Breast epithelium (tissue), 4 donors: ENCODE measurements around the gene UNC5B. TPM values are rescaled to one million over a fixed set of nuclear protein-coding genes. Genes with fewer than 3 reads are reported as not detected.

Experiments
- DNase-seq, 2 donors: peaks; one replicate each; pipeline ENCODE4 v3.0.0-alpha.2; 2019; ENCODE audit warnings: low spot score in 2 of 2
- H3K27ac ChIP-seq, 2 donors: fragments of 200-600 bp; sonication (generic) in 1 of 2; one replicate each; pipeline ENCODE4 v1.5.1; 2016 to 2019; ENCODE audit warnings: mild to moderate bottlenecking in 1 of 2
- H3K27me3 ChIP-seq, 2 donors: fragments of 200-600 bp; sonication (generic) in 1 of 2; one replicate each; pipeline versions ENCODE4 v1.5.1 to v1.6.0; 2017 to 2019; ENCODE audit warnings: control low read depth in 1 of 2, mild to moderate bottlenecking in 1 of 2
- H3K36me3 ChIP-seq: fragments of 200-600 bp; one replicate; pipeline ENCODE4 v1.5.1; 2019
- H3K4me1 ChIP-seq, 2 donors: fragments of 200-600 bp; sonication (generic); one replicate each; pipeline ENCODE4 v1.5.1; 2016 to 2019; ENCODE audit warnings: control low read depth in 1 of 2
- H3K4me3 ChIP-seq, 3 donors: fragments of 200-600 bp; sonication (generic); 1 replicate in 2 of 3; 2 replicates in 1 of 3; pipeline ENCODE4 v1.5.1; 2016 to 2019; ENCODE audit warnings: mild to moderate bottlenecking in 3 of 3, moderate library complexity in 2 of 3
- H3K9me3 ChIP-seq, 2 donors: fragments of 200-600 bp; sonication (generic) in 1 of 2; one replicate each; pipeline ENCODE4 v1.5.1; 2016 to 2019; ENCODE audit warnings: control low read depth in 1 of 2
- POLR2A ChIP-seq: fragments of 450-650 bp; IDR thresholded peaks from one replicate; pipeline ENCODE4 v1.6.1; 2016; ENCODE audit warnings: antibody characterized with exemption, mild to moderate bottlenecking, moderate library complexity
- POLR2AphosphoS5 ChIP-seq, 3 donors: sonication (generic); formaldehyde crosslinking; IDR thresholded peaks; one replicate each; pipeline ENCODE4 v1.6.1; 2017; ENCODE audit warnings: antibody characterized with exemption in 3 of 3
- intact Hi-C: fragments of 100-400 bp; cut with DNase I; formaldehyde crosslinking; loops from one replicate; pipeline ENCODE4 v1.15.1; 2023; ENCODE audit warnings: low total_unique reads
- total RNA-seq, 3 donors: library from RNA; depleted of rRNA; stranded (reverse); fragments of >200 nt; gene quantifications; one replicate each; pipeline ENCODE4 v1.1.0, GENCODE V29; 2016
- TF ChIP-seq, protein P1 (sequence below), 3 donors: fragments of 450-650 bp; IDR thresholded peaks; one replicate each; pipeline ENCODE4 v1.5.1; 2016 to 2017; ENCODE audit warnings: antibody characterized with exemption in 3 of 3, mild to moderate bottlenecking in 3 of 3, moderate library complexity in 3 of 3

UNC5B gene
- 1 to 10 TPM in 2 of 3 donors, under 1 TPM in 1; 0.80 to 4.9 (median 3.5) TPM for total RNA-seq

- peak within 1 kb of the TSS; percentile 83 to 85 for H3K27ac ChIP-seq
- DNase-seq = peak; percentile 82 to 91
- peak within 1 kb of the TSS; percentile 53 to 90 (median 72) for H3K4me3 ChIP-seq
- peaks cover 3 to 15% of the 10 kb centered on the region in 2 donors for H3K27me3 ChIP-seq
- H3K4me1 ChIP-seq = peaks cover 0 to 6% of the 10 kb centered on the region in 2 donors
- intact Hi-C loops = loop anchor here (1.0 kb wide), 1 partner anchor 19 kb away; no protein-coding TSS in a partner anchor
- H3K9me3 ChIP-seq = no peaks in the 10 kb centered on the region
- TF ChIP-seq, protein P1, sequence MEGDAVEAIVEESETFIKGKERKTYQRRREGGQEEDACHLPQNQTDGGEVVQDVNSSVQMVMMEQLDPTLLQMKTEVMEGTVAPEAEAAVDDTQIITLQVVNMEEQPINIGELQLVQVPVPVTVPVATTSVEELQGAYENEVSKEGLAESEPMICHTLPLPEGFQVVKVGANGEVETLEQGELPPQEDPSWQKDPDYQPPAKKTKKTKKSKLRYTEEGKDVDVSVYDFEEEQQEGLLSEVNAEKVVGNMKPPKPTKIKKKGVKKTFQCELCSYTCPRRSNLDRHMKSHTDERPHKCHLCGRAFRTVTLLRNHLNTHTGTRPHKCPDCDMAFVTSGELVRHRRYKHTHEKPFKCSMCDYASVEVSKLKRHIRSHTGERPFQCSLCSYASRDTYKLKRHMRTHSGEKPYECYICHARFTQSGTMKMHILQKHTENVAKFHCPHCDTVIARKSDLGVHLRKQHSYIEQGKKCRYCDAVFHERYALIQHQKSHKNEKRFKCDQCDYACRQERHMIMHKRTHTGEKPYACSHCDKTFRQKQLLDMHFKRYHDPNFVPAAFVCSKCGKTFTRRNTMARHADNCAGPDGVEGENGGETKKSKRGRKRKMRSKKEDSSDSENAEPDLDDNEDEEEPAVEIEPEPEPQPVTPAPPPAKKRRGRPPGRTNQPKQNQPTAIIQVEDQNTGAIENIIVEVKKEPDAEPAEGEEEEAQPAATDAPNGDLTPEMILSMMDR (IDR thresholded peaks at IDR 0.05) = peak in 1 of 3 donors; percentile 36
- no peak for TF ChIP-seq POLR2A
- H3K36me3 ChIP-seq = no peaks in the 10 kb centered on the region
Observed at GRCh38 chr10:71212318-71213126, at the start of gene UNC5B. UNC5B (plus strand) TSS chr10:71212570; CDS start chr10:71212986, 416 bp downstream.

- H3K4me1 ChIP-seq = no peaks in the 10 kb centered on the region
- no peaks in the 10 kb centered on the region for H3K27me3 ChIP-seq
- no peaks in the 10 kb centered on the region for H3K36me3 ChIP-seq
- intact Hi-C loops = no loop called here
- TF ChIP-seq, protein P1 (IDR thresholded peaks at IDR 0.05) = no peak
- TF ChIP-seq POLR2AphosphoS5 (IDR thresholded peaks at IDR 0.05) = no peak
- no peak for TF ChIP-seq POLR2A
- no peak overlapping the region for H3K27ac ChIP-seq
- no peak overlapping the region for H3K4me3 ChIP-seq
- H3K9me3 ChIP-seq = no peaks in the 10 kb centered on the region
- no peak for DNase-seq
Observed at GRCh38 chr10:71173466-71173865, 38.9 kb upstream of the UNC5B start.

DNA sequence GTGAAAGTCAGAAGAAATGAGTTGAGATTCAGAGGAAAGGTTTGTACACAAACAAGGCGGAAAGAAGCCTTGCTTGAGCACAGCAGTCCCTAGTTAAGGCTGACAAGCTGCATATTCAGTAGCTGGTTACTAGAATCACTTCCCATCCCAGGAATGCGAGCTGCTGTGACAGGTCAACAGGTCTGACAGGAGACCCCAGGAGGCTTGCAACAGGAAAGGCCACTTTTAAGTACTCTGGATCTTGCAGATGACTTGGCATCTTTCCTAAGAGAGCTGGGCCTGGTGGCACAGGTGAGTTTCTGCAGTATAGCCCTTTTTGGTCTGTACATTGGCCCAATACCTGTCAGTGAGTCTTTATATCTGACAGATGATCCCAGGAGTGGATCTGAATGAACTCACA, 35.7 kb upstream of the UNC5B start:
- intact Hi-C loops = no loop called here

DNA sequence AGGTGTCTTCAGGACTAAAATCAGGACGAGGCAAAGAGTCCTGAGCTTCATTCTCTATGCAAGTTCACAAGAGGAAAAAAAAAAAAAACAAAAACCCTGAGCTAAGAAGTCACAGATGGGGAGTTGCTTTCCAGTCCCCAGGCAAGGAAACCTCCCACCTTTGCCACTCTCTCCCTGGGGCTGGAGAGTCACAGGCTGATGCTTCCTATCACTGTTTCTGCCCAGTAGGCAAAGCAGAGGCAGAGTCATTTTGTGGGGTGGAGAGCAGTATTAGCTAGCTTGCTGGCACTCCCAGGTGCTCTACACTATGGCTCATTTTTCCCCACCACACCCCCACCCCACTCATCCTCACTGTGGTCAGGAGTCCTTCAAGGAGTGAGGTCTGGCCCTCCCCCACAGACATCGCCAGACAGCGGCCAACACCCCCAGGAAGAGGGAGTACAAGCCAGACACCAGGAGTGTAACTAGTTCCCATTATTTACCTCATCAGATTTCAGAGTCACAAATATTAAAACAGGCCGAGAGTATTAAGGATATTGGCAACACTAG, 34.6 kb upstream of the UNC5B start:
- no peaks in the 10 kb centered on the region for H3K27me3 ChIP-seq
- H3K4me1 ChIP-seq = no peaks in the 10 kb centered on the region
- H3K27ac ChIP-seq = no peak overlapping the region
- intact Hi-C loops = no loop called here
- DNase-seq = no peak
- H3K4me3 ChIP-seq = no peak overlapping the region
- H3K9me3 ChIP-seq = no peaks in the 10 kb centered on the region
- TF ChIP-seq, protein P1 (IDR thresholded peaks at IDR 0.05) = no peak
- TF ChIP-seq POLR2A (no peak), POLR2AphosphoS5 (IDR thresholded peaks at IDR 0.05) (no peak)
- no peaks in the 10 kb centered on the region for H3K36me3 ChIP-seq

More for the DNA sequence above, 35.7 kb upstream of the UNC5B start:
- TF ChIP-seq, protein P1 (IDR thresholded peaks at IDR 0.05) = no peak
- TF ChIP-seq POLR2AphosphoS5 (IDR thresholded peaks at IDR 0.05) (no peak), POLR2A (no peak)
- no peaks in the 10 kb centered on the region for H3K27me3 ChIP-seq
- H3K36me3 ChIP-seq = no peaks in the 10 kb centered on the region
- no peak overlapping the region for H3K27ac ChIP-seq
- no peaks in the 10 kb centered on the region for H3K4me1 ChIP-seq
- H3K4me3 ChIP-seq = no peak overlapping the region
- H3K9me3 ChIP-seq = no peaks in the 10 kb centered on the region
- no peak for DNase-seq

DNA sequence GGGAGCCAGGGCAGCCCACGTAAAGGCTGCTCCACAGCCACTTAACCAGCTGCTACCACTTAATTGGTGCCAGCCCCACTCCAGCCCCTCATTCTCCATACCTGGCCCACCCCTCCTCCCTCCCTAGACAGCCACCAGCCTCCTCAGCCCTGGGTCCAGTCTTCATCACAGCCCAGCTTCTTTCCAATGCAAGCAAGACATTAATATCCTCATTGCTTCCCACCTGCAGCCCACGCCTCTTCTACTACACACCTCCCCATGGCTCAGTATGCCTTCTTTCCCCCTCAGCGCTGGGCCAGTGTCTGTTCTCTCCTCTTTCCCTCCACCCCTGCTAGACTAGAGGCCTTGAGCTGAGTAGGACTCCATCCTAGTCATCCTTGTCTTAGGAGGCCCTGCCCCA, 33.5 kb upstream of the UNC5B start:
- Histone ChIP-seq H3K27ac (no peak overlapping the region), H3K27me3 (no peaks in the 10 kb centered on the region), H3K9me3 (no peaks in the 10 kb centered on the region), H3K4me1 (no peaks in the 10 kb centered on the region), H3K4me3 (no peak overlapping the region), H3K36me3 (no peaks in the 10 kb centered on the region)
- intact Hi-C loops = no loop called here
- DNase-seq = no peak
- TF ChIP-seq, protein P1 (IDR thresholded peaks at IDR 0.05) = no peak
- TF ChIP-seq POLR2AphosphoS5 (IDR thresholded peaks at IDR 0.05) (no peak), POLR2A (no peak)
